GM18502 (cell line): ENCODE data around the gene KTN1.

Experiments
- ATAC-seq: cut with Tn5 transposase; IDR thresholded peaks from one replicate; pipeline ENCODE4 v1.9.1; 2021; ENCODE audit warnings: mild to moderate bottlenecking; ENCODE audit not compliant: unreplicated experiment, poor library complexity

Gene KTN1, protein sequence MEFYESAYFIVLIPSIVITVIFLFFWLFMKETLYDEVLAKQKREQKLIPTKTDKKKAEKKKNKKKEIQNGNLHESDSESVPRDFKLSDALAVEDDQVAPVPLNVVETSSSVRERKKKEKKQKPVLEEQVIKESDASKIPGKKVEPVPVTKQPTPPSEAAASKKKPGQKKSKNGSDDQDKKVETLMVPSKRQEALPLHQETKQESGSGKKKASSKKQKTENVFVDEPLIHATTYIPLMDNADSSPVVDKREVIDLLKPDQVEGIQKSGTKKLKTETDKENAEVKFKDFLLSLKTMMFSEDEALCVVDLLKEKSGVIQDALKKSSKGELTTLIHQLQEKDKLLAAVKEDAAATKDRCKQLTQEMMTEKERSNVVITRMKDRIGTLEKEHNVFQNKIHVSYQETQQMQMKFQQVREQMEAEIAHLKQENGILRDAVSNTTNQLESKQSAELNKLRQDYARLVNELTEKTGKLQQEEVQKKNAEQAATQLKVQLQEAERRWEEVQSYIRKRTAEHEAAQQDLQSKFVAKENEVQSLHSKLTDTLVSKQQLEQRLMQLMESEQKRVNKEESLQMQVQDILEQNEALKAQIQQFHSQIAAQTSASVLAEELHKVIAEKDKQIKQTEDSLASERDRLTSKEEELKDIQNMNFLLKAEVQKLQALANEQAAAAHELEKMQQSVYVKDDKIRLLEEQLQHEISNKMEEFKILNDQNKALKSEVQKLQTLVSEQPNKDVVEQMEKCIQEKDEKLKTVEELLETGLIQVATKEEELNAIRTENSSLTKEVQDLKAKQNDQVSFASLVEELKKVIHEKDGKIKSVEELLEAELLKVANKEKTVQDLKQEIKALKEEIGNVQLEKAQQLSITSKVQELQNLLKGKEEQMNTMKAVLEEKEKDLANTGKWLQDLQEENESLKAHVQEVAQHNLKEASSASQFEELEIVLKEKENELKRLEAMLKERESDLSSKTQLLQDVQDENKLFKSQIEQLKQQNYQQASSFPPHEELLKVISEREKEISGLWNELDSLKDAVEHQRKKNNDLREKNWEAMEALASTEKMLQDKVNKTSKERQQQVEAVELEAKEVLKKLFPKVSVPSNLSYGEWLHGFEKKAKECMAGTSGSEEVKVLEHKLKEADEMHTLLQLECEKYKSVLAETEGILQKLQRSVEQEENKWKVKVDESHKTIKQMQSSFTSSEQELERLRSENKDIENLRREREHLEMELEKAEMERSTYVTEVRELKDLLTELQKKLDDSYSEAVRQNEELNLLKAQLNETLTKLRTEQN (N-terminal part only)

DNA sequence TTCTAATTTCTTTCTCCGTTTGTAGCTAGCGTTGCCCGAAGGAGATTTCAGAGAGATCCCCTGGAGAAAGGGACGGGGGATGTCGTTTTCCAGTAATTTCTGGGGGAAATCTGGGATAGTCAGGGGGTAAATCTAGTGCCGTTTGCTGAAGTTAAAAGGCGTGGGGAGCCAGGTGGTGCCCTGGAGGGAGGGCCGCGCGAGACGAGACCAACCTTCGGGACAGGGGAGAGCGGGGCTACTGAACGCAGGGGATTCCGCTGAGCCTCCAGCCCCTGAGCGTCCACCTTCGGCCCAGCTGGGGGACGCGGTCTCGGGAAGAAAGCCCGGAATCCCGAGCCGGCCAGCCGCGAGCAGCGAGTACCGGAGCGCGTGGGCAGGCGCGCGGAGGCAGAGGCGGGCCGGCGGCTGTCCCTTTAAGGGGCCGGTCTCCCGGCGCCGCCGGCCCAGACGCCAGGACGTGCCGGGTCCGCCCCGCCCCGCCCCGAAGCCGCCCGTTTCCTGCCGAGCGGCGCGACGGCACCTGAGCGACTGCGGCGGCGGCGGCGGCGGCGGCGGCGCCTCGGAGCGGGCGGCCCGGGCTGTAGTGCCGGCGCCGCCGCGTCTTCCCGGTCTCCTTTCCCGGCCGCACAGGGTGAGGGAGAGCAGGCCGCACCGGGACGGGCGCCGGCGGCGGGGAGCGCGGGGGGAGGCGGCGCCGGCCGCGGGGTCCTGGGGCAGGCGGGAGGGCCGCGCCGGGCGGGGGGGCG is at the start of gene KTN1:
KTN1 (plus strand) TSS at position 484 of the 746 bp plus-strand sequence. CDS start 31,842 bp downstream, outside the sequence.
- peak; percentile 84 for ATAC-seq

DNA sequence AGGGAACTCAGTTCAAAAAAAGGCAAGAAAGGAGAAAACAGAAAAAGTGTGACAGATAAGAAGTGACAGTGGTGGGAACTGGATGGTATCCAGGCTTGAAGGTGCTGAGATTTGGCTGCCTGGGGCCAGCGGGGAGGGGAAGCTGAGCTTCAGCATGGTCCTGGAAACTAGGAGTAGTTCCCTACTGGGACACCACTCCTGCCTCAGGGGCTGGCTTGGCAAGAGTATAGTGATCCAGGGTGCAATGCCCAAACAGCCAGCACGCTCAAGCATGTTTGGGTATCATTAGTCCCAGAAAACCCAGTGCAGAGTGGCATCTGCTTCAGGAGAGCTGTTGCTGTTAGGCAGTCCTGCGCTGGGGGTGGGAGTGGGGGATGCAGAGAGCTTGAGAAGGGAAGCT is 49.5 kb upstream of the KTN1 start:
- ATAC-seq = no peak

DNA sequence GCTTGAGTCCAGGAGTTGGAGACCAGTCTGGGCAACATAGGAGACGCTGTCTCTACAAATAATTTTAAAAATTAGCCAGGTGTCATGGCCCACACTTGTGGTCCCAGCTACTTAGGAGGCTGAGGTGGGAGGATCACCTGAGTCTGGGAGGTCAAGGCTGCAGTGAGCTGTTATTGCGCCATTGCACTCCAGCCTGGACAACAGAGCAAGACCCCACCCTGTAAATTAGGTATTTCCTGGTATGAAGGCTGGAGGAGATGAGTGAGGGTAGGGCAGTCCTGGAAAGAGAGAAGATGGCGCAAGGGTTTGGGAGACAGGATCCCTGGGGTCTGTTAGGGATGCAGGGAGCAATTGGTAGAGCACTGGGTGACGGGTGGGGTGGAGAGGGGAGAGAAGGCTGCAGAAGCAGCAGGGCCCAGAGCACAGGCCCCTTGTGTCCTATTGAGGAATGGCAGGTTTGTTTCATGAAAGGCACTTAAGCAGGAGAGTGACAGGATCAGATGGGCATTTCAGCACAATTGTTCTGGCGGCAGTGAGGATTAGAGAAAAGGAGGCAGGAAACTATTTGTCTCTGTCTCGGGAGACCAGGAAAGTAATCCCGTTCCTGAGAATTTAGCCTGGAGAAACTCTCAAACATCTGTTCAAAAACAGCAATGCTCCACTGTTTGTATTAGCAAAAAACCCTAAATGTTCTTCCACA is 47.2 kb upstream of the KTN1 start:
- no peak for ATAC-seq

DNA sequence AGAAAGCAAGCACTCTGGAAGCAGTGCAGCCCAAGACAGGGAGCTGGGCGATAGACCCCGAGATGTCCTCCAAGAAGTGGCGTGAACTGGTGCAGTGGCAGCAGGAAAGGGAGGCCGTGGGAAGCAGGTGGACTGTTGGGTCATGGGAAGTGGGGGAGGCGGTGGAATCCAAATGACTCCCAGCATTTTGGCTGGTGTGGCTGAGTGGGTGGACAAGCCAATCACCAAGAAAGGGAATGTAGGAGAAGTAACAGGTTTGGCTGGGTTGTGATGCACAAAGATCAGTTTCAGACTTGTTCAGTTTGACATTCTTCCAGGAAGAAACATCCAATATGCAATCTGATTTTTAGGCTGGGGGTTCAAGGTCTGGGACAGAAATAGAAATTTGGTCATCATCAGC is 46.0 kb upstream of the KTN1 start:
- no peak for ATAC-seq

DNA sequence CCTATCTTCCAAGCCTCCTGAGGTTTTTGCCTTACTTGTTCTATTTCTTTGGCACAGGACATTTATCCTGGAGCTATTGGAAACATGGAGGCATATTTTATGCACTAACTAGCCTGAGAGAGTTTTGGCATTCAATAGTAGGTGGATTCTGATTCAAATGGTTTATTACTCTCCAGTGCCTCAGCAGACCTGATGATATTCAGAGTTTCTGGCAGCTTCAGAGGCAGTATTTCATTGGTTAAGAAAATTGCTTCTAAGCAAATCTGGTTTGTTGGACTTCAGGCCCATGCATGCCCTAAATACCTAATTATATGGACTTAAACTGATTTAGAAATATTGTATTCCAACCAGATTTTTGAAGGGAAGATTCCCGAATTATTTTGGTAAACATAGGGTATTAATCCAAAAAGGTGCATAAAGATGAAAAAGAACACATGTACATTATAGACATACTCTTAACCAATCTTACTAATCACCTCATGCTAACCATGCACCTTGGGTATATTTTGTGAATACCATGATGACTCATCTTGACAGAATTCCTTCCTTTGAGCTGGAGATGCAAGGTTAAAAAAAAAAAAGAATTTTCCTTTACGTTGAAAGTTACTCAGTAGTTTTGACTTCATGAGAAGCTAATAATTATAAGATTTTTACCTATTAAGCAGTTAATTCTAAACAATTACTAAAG is 44.3 kb upstream of the KTN1 start:
- no peak for ATAC-seq

DNA sequence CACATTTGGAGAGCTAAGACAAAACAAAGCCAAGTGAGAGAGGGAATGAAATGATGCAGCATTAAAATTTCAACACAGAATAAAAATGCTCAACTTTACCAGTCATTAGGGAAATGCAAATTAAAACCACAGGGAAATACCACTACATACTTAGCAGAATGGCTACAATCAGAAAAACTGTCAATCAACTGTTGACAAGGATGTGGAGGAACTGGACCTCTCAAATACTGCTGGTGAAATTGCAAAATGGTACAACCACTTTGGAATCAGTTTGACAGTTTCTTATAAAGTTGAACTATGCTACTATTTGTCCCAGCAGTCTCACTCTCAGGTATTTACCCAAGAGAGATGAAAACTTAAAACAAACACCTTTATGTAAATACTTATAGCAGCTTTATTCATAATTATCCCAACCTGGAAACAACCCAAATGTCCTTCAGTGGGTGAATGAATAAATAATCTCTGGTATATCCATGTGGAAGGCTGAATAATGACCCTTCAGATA is 43.8 kb upstream of the KTN1 start:
- ATAC-seq = no peak

DNA sequence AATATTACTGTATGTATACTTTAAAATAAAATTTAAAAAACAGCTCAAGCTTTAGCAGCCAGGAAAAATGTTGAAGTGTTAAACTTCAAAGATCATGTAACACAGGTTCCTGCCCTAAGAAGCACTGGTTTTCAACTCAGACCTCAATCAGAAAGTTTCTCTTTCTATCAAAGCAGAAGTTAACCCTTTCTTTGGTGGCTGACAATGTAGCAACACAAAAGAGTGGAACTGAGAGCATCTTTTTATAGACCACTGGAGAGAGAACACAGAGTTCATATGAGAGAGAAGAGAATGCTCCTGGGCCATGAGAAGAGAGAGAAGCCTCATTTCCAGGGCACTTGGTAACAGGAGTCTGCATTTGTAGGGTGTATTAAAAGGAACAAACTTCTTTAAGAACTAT is 42.2 kb upstream of the KTN1 start:
- no peak for ATAC-seq

DNA sequence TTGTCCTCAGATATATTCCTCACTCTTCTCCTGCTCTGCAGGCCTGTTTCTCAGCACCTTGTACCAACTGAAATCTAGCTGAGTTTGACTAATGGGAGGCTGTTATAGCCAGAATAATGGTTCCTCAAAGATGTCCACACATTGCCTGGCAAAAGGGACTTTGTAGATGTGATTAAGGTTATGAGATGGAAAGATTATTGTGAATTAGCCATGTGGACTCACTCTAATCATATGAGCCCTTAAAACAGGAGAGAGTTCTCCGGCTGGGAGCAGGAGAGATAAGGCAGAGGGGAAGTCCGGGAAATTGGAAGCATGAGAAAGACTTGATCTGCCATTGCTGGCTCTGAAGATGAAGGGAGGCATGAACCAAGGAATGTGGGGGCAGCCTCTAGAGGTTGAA is 40.0 kb upstream of the KTN1 start:
- no peak for ATAC-seq

DNA sequence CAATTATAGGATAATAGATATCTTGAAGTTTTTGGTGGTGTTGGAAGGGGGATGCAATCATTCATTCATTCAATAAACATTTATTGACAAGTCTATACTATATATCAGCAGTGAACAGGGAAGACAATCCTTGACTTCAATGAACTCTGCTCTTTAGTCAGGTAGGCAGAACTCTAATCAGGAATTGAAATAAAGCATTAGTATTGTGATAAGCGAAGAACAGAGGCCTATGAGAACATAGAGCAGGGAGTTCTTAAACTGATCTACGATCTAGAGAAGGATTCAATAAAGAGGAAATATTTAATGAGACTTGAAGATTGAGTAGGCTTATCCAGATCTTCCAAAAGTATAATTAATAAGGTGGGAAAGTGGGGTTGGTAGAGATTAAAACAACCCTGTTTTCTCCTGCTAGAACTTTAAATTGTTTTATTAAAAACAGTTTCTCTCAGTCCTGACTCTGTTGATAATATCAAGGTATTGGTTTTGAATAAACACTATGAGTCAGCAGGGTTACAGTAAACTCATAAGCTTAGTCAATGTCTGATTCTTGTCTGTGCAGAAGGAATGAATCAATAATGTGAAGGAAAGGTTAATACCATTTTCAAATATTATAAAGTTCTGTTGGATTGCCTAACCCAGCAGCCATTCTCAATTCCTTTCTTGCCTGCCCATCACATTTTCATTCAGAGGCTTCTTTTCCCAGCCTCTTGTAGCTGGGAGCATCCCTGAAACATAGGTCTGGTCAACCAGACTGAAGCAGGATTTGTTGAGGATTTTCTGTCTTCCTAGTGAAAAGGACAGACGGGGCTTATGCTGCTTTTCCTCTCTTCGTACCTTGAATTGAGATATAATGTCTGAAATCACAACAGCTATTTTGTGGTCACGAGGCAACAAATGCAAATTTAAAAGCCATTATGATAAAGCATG is 38.9 kb upstream of the KTN1 start:
- ATAC-seq = no peak

DNA sequence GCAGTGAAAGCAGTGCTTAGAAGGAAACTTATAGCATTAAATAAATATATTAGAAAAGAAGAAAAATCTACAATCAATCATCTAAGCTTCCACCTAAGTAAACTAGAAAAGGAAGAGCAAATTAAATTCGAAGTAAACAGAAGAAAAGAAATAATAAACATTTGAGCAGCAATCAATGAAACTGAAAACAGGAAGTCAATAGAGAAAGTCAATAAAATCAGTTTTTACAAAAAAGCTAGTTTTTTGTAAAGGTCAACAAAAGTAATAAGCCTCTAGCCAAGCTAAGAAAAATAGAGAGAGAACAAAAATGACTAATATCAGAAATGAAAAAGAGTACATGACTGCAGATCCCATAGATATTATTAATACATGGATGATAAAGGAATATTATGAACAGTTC is 34.2 kb upstream of the KTN1 start:
- no peak for ATAC-seq

DNA sequence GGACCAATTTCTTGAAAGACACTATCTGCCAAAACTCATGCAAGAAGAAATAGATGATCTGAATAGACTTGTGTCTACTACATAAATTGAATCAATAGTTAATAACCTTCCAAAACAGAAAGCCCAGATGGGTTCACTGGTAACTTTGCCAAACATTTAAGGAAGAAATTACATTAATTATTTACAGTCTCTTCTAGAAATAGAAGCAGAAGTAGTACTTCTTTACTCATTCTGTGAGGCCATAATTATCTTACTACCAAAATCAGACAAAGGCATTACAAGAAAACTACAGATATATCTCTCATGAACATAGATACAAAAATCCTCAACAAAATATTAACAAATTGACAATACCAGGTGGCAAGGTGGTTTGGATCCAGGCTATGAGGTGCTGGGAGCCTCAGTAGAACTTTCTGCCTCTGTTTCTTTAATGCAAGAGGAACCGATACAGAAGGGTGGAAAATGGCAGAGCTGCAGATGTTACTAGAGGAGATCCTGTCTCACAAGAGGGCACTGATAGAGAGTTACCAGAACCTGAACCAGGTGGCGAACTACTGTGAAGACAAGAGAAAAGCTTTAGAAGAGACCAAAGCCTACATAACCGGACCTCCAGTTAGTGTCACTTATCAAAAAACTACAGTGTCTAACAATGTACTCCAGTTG is 33.7 kb upstream of the KTN1 start:
- no peak for ATAC-seq

DNA sequence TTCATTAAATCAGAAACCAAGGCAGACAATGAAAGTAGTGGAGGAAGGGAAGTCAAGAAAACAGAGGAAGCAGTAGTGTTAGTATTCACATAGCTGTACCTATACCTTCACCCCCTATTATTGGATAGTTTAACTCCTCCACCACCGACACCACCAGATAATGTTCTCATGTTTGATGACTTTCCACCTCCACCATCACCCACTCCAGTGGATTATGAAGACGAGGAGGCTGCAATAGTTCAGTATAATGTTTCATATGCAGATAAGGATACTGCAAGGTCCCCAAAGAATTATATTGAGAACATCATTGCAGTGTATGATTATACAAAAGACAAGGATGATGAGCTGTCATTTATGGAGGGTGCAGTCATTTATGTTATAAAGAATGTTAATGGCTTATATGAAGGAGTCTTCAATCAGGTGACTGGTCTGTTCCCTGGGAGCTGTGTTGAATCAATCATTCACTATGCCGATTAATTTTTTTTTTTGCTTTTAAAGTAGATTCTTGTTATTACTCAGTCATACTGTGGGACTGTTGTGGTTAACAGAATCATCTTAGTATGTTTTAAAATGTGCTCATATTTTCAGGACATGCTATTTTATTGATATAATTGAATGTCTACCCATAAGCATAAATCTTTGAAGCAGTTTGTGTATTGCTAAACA is 32.2 kb upstream of the KTN1 start:
- ATAC-seq = no peak

DNA sequence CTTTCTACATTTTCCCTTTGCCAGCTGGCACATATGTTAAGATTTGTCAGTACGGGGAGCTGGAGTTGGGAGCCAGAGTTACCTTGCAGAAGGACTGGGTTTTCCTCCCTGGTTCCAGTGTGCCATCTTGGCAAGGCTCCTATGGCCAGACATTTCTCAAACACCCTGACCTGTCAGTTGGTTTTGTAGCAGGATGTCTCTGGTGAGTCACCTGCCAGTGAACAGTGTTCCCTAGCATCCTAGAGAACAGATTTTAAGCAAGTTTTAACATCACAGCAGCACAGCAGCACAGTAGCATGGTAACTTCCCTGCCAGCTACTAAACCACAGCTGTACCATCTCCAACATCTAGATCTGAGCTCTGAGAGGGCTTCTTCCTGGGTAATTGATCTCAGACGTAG is 26.2 kb upstream of the KTN1 start:
- ATAC-seq = no peak

DNA sequence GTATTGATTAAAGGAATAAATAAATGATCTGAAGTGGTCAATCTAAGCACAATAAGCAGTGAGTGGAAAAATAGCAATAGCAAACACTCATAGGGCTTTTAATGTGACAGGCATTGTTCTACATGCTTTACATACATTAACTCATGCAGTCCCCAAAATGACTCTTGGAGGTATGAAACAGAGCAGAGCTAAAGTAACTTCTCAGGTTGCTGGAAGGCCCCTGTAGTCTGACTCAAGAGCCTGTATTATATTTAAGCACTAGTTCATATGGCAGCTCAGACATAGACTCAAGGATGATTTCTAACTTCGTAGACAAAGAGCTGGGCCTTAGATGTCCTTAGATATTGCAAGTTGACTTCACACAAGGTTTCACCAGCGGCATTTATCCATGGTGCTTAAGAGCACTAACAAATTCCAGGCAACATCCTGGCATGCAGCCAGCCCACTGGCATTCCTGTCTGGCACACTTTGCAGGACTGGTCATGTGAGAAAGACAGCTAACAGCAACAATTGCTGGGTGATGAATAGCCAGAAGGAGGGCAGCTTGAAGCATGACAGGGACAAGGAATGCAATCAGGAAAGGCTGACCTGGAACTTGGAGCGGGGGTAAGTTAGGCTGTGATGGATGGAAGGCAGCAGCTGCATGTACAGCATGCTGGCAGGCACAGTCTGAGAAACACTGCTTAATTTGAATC is 22.9 kb upstream of the KTN1 start:
- no peak for ATAC-seq

DNA sequence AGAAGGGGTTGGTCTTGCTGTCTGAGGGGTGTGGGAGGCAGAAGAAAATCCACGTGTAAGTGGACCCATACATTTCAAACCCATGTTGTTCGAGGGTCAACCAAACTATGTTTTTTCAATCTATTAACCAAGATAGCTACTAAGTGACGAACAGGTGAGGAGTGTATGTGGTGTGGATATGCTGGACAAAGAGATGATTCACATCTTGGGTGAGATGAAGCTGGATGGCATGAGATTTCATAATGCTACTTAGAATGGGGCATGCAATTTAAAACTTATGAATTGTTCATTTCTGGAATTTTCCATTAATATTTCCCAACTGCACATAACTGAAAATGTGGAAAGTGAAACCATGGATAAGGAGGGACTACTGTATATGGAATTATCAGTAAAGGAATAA is 17.9 kb upstream of the KTN1 start:
- no peak for ATAC-seq

DNA sequence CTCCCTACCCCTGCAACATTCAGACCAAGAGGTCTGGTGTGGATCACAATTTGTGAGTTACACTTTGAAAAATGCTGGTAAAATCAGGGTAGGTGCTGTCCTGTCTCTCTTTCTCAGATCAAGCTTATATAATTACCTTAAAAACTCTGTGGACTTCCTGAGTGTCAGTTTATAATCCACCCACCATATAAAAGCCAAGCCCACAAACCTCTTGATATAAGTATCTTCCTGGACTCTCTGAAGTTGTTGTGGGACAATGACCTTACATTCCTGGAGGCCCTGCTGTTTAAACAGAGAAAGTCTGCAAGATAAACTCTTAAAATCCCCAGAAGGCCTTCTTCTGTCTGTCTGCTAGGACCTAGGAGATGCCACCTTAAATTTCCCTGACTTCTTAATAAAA is 11.4 kb upstream of the KTN1 start:
- no peak for ATAC-seq
